Natural killer cell (primary cell): ENCODE results near the gene DCAF10. TPM values are rescaled to one million over a fixed set of nuclear protein-coding genes. Genes with fewer than 3 reads are reported as not detected.

Experiments used
- ATAC-seq, 3 donors: fragments of 150-1000 bp in 2 of 3; fragments of 200-7000 bp in 1 of 3; cut with Tn5 transposase; 1 replicate in 1 of 3; 2 replicates in 2 of 3; pipeline ENCODE4 v1.10.0; 2021; ENCODE audit warnings: mild to moderate bottlenecking in 2 of 3, moderate library complexity in 2 of 3
- DNase-seq, 2 donors: peaks; one replicate each; pipeline versions ENCODE4 v3.0.0 to v3.0.0-alpha.2; 2013 to 2021; ENCODE audit warnings: mixed read lengths in 1 of 2
- H3K27ac ChIP-seq: one replicate; pipeline ENCODE4 v1.5.1; 2013; ENCODE audit warnings: mild to moderate bottlenecking, low read length
- H3K27me3 ChIP-seq: one replicate; pipeline ENCODE4 v1.6.1; 2013; ENCODE audit warnings: low read length; ENCODE audit not compliant: control insufficient read depth, insufficient read depth
- H3K36me3 ChIP-seq: one replicate; pipeline ENCODE4 v1.6.1; 2013; ENCODE audit warnings: low read length; ENCODE audit not compliant: control insufficient read depth, insufficient read depth
- H3K4me1 ChIP-seq: one replicate; pipeline ENCODE4 v1.6.1; 2013; ENCODE audit warnings: low read length; ENCODE audit not compliant: control insufficient read depth, insufficient read depth
- H3K4me3 ChIP-seq: one replicate; pipeline ENCODE4 v1.5.1; 2013; ENCODE audit warnings: low read length
- H3K9me3 ChIP-seq: one replicate; pipeline ENCODE4 v1.6.1; 2013; ENCODE audit warnings: low read length; ENCODE audit not compliant: control insufficient read depth, insufficient read depth
- H3K27ac Mint-ChIP-seq, 2 donors: one replicate each; pipeline ENCODE4 v1.8.0; 2022; ENCODE audit warnings: mild to moderate bottlenecking in 2 of 2, mixed read lengths in 2 of 2, moderate library complexity in 1 of 2
- H3K27me3 Mint-ChIP-seq, 2 donors: one replicate each; pipeline ENCODE4 v1.8.0; 2022; ENCODE audit warnings: low read depth in 2 of 2, mixed read lengths in 2 of 2
- H3K36me3 Mint-ChIP-seq: one replicate; pipeline ENCODE4 v1.8.0; 2022; ENCODE audit warnings: mixed read lengths
- H3K4me1 Mint-ChIP-seq, 2 donors: one replicate each; pipeline ENCODE4 v1.8.0; 2022; ENCODE audit warnings: mixed read lengths in 2 of 2
- H3K4me3 Mint-ChIP-seq: one replicate; pipeline ENCODE4 v1.8.0; 2022; ENCODE audit warnings: mild to moderate bottlenecking, moderate library complexity, mixed read lengths
- H3K9me3 Mint-ChIP-seq, 2 donors: one replicate each; pipeline ENCODE4 v1.8.0; 2022; ENCODE audit warnings: mixed read lengths in 2 of 2
- CTCF ChIP-seq: fragments of 200-600 bp; IDR thresholded peaks from one replicate; pipeline ENCODE4 v1.8.0; 2022; ENCODE audit warnings: antibody characterized with exemption
- WGBS: methylation state at CpG from one replicate; pipeline ENCODE4 v1.1.7; 2013; ENCODE audit warnings: missing lambda C conversion rate; ENCODE audit not compliant: insufficient coverage; 5-methylcytosine and 5-hydroxymethylcytosine counted together
- intact Hi-C: fragments of 100-400 bp; cut with micrococcal nuclease; formaldehyde crosslinking; loops from one replicate; pipeline ENCODE4 v1.14.2; 2022
- total RNA-seq, 4 donors: library from RNA; stranded (reverse); fragments of 120-200 nt in 1 of 4; gene quantifications; one replicate each; pipeline versions ENCODE4 v1.2.3 to v1.2.4, GENCODE V29; 2013 to 2022

The DCAF10 gene
- total RNA-seq, 3 donors from 2014 or later (not counting 1 experiment from before 2014, with no cell fraction given): 12.9 to 21.0 (median 18.5) TPM

- ATAC-seq (no peak), DNase-seq (no peak)
- Mint-ChIP-seq H3K4me1 (peaks cover 14 to 19% of the 10 kb centered on the region in 2 donors), H3K9me3 (no peaks in the 10 kb centered on the region), H3K4me3 (no peak overlapping the region), H3K36me3 (no peaks in the 10 kb centered on the region), H3K27me3 (peaks cover 0 to 2% of the 10 kb centered on the region in 2 donors), H3K27ac (no peak overlapping the region)
- 91% methylated on average over 1 of the region's 1 CpG for WGBS
- no peaks in the 10 kb centered on the region for H3K27me3 ChIP-seq
- H3K4me1 ChIP-seq: peaks cover 17% of the 10 kb centered on the region
- H3K27ac ChIP-seq: no peak overlapping the region
- H3K9me3 ChIP-seq: no peaks in the 10 kb centered on the region
- no peaks in the 10 kb centered on the region for H3K36me3 ChIP-seq
- TF ChIP-seq CTCF: no peak
- no peak overlapping the region for H3K4me3 ChIP-seq
- intact Hi-C loops: no loop called here
Observed at GRCh38 chr9:37798677-37799076, 1.9 kb upstream of the DCAF10 start.

GRCh38 chr9:37801287-37801850 lies 772 bp downstream of the DCAF10 start:
- Histone ChIP-seq H3K27me3 (no peaks in the 10 kb centered on the region), H3K4me3 (peak overlapping the region; percentile 89), H3K36me3 (no peaks in the 10 kb centered on the region), H3K9me3 (no peaks in the 10 kb centered on the region), H3K4me1 (peaks cover 17% of the 10 kb centered on the region), H3K27ac (peak overlapping the region; percentile 79)
- H3K4me1 Mint-ChIP-seq: peaks cover 23 to 33% of the 10 kb centered on the region in 2 donors
- peak overlapping the region; percentile 72 to 87 for H3K27ac Mint-ChIP-seq
- no peak for TF ChIP-seq CTCF
- ATAC-seq (peak; percentile 30 to 58 (median 32)), DNase-seq (no peak)
- H3K9me3 Mint-ChIP-seq: no peaks in the 10 kb centered on the region
- no peaks in the 10 kb centered on the region for H3K36me3 Mint-ChIP-seq
- WGBS: 3% methylated on average over 45 of the region's 45 CpGs
- peak overlapping the region; percentile 92 for H3K4me3 Mint-ChIP-seq
- intact Hi-C loops: no loop called here
- no peaks in the 10 kb centered on the region for H3K27me3 Mint-ChIP-seq

- H3K36me3 Mint-ChIP-seq: no peaks in the 10 kb centered on the region
- DNase-seq (no peak), ATAC-seq (no peak)
- H3K36me3 ChIP-seq: no peaks in the 10 kb centered on the region
- H3K27ac ChIP-seq: no peak overlapping the region
- H3K4me1 Mint-ChIP-seq: peaks cover 27 to 38% of the 10 kb centered on the region in 2 donors
- intact Hi-C loops: no loop called here
- peak overlapping the region; percentile 92 for H3K4me3 Mint-ChIP-seq
- H3K27me3 ChIP-seq: no peaks in the 10 kb centered on the region
- no peaks in the 10 kb centered on the region for H3K9me3 ChIP-seq
- H3K27ac Mint-ChIP-seq: peak overlapping the region; percentile 72 to 87
- WGBS: 80% methylated on average over 10 of the region's 10 CpGs
- H3K4me3 ChIP-seq: no peak overlapping the region
- no peaks in the 10 kb centered on the region for H3K27me3 Mint-ChIP-seq
- TF ChIP-seq CTCF: no peak
- no peaks in the 10 kb centered on the region for H3K9me3 Mint-ChIP-seq
- H3K4me1 ChIP-seq: peaks cover 17% of the 10 kb centered on the region
Observed at GRCh38 chr9:37801959-37802711, 1.5 kb downstream of the DCAF10 start.
